Suppressor macrophage treated with lipopolysaccharide for 4 hours (primary cell): ENCODE data around the gene AGL.
"Not testable (repeated sequence)": the region's sequence is repeated elsewhere in the genome, so short reads cannot be mapped to it uniquely, and the experiment has no call there.

Experiments used
- DNase-seq: peaks from one replicate; pipeline ENCODE4 v3.0.0-alpha.2; 2020

Gene AGL

GRCh38 chr1:99849744-99850458, at the start of gene AGL:
AGL (plus strand) TSS chr1:99850361; CDS start chr1:99851043, 682 bp downstream.
- peak; percentile 87 for DNase-seq

GRCh38 chr1:99801584-99801983, 48.6 kb upstream of the AGL start:
- no peak for DNase-seq

GRCh38 chr1:99806882-99807281, 43.3 kb upstream of the AGL start:
- no peak for DNase-seq

- peak; percentile 88 for DNase-seq
Observed at GRCh38 chr1:99808391-99809115, 41.6 kb upstream of the AGL start.

GRCh38 chr1:99811075-99811474, 39.1 kb upstream of the AGL start:
- no peak for DNase-seq

GRCh38 chr1:99811747-99812146, 38.4 kb upstream of the AGL start:
- DNase-seq, result no peak

- no peak for DNase-seq
Observed at GRCh38 chr1:99814373-99814900, 35.7 kb upstream of the AGL start.

GRCh38 chr1:99816656-99817055, 33.5 kb upstream of the AGL start:
- no peak for DNase-seq

GRCh38 chr1:99818063-99818699, 32.0 kb upstream of the AGL start:
- DNase-seq, result no peak

GRCh38 chr1:99820546-99820945, 29.6 kb upstream of the AGL start:
- DNase-seq, result no peak

- no peak for DNase-seq
Observed at GRCh38 chr1:99825098-99825497, 25.1 kb upstream of the AGL start.

GRCh38 chr1:99825702-99826101, 24.5 kb upstream of the AGL start:
- DNase-seq, result no peak

- DNase-seq, result no peak
Observed at GRCh38 chr1:99827970-99828369, 22.2 kb upstream of the AGL start.

GRCh38 chr1:99829269-99829668, 20.9 kb upstream of the AGL start:
- DNase-seq, result no peak

- not testable (repeated sequence) for DNase-seq
Observed at GRCh38 chr1:99833911-99834310, 16.2 kb upstream of the AGL start.

- DNase-seq, result not testable (repeated sequence)
Observed at GRCh38 chr1:99836171-99837103, 13.7 kb upstream of the AGL start.

GRCh38 chr1:99840353-99840752, 9.8 kb upstream of the AGL start:
- not testable (repeated sequence) for DNase-seq

- DNase-seq, result no peak
Observed at GRCh38 chr1:99843760-99844159, 6.4 kb upstream of the AGL start.

GRCh38 chr1:99845201-99845600, 5.0 kb upstream of the AGL start:
- not testable (repeated sequence) for DNase-seq

GRCh38 chr1:99849413-99849743, 783 bp upstream of the AGL start:
- no peak for DNase-seq

- peak; percentile 21 for DNase-seq
Observed at GRCh38 chr1:99850459-99851291, 514 bp downstream of the AGL start.
